Panc1 (cell line): ENCODE measurements around the gene CFAP77. TPM values are rescaled to one million over a fixed set of nuclear protein-coding genes. Genes with fewer than 3 reads are reported as not detected.

ENCODE experiments used
- ATAC-seq: fragments of 200-7000 bp; cut with Tn5 transposase; 2 replicates; pipeline ENCODE4 v1.9.1; 2020; ENCODE audit warnings: mild to moderate bottlenecking, moderate library complexity
- BruUV-seq: library from RNA; stranded (reverse); fragments of 400-500 nt; replicated peaks from 2 replicates; lab custom pipeline; 2021; lab: Mats Ljungman, UMichigan
- CTCF ChIA-PET: fragments of 300-600 bp; sonication (Branson Sonifier 250); formaldehyde crosslinking; loops from one replicate; lab custom pipeline; 2022; ENCODE audit warnings: antibody characterized with exemption; lab: Charles Lee
- POLR2A ChIA-PET: fragments of 300-600 bp; sonication (Branson Sonifier 250); formaldehyde crosslinking; loops from one replicate; lab custom pipeline; 2022; ENCODE audit warnings: antibody characterized with exemption; lab: Charles Lee
- DNase-seq: peaks from one replicate; pipeline ENCODE4 v3.0.0-alpha.2; 2010; ENCODE audit warnings: low read depth, low spot score
- H3K27ac ChIP-seq: 2 replicates; pipeline ENCODE4 v1.5.1; 2011; ENCODE audit warnings: mild to moderate bottlenecking, low read length, inconsistent platforms
- H3K27me3 ChIP-seq: fragments of 200-500 bp; sonication (Bioruptor generic); 2 replicates; pipeline ENCODE4 v1.6.0; 2014; ENCODE audit warnings: low read length, inconsistent platforms; ENCODE audit not compliant: control insufficient read depth, insufficient read depth
- H3K36me3 ChIP-seq: fragments of 200-500 bp; sonication (Bioruptor generic); 2 replicates; pipeline ENCODE4 v1.5.1; 2014; ENCODE audit warnings: inconsistent platforms, mild to moderate bottlenecking, low read length, moderate library complexity; ENCODE audit not compliant: control insufficient read depth, insufficient read depth
- H3K4me1 ChIP-seq: 2 replicates; pipeline ENCODE4 v1.5.1; 2011; ENCODE audit warnings: inconsistent platforms, mild to moderate bottlenecking, low read length, moderate library complexity; ENCODE audit not compliant: control insufficient read depth, insufficient read depth
- H3K4me3 ChIP-seq, 2 experiments: 2 replicates each; pipeline ENCODE4 v1.5.1; 2011 to 2012; ENCODE audit warnings: low read depth in 2 of 2, low read length in 2 of 2, mild to moderate bottlenecking in 2 of 2, inconsistent platforms in 1 of 2, moderate library complexity in 1 of 2
- H3K9me3 ChIP-seq: fragments of 200-500 bp; sonication (Bioruptor generic); 2 replicates; pipeline ENCODE4 v1.5.1; 2014; ENCODE audit warnings: low read depth, mild to moderate bottlenecking, inconsistent platforms, low read length, moderate library complexity; ENCODE audit not compliant: control insufficient read depth, insufficient read depth
- POLR2AphosphoS5 ChIP-seq: IDR thresholded peaks from 2 replicates; pipeline ENCODE4 v1.6.1; 2012; ENCODE audit warnings: mild to moderate bottlenecking, low read depth, low read length, moderate library complexity
- REST ChIP-seq, 2 experiments: IDR thresholded peaks; 2 replicates each; pipeline ENCODE4 v1.6.1; 2011 to 2012; ENCODE audit warnings: low read depth in 2 of 2, control low read depth in 1 of 2, low read length in 1 of 2, mild to moderate bottlenecking in 1 of 2, moderate library complexity in 1 of 2; ENCODE audit not compliant: insufficient read depth in 1 of 2
- SIN3A ChIP-seq: IDR thresholded peaks from 2 replicates; pipeline ENCODE4 v1.6.1; 2012; ENCODE audit warnings: low read depth, mild to moderate bottlenecking, low read length, moderate library complexity, borderline replicate concordance; ENCODE audit not compliant: insufficient read depth
- TCF7L2 ChIP-seq: IDR thresholded peaks from 2 replicates; pipeline ENCODE4 v1.6.1; 2011; ENCODE audit warnings: mild to moderate bottlenecking, low read depth, low read length, inconsistent platforms
- in situ Hi-C: cut with HindIII; loops from 2 replicates; pipeline ENCODE4 v1.10.0; 2016; ENCODE audit warnings: low sequenced_read_pairs, low pct_unique_long_range_greater_than_20kb
- intact Hi-C: fragments of 100-400 bp; cut with micrococcal nuclease; formaldehyde crosslinking; loops from one replicate; pipeline ENCODE4 v1.10.0; 2022; ENCODE audit not compliant: unreplicated experiment
- total RNA-seq: library from RNA; stranded (reverse); gene quantifications from one replicate; pipeline ENCODE4 v1.2.1, GENCODE V29; 2021; ENCODE audit not compliant: unreplicated experiment
- TF ChIP-seq, protein P1 (sequence below): fragments of 450-650 bp; IDR thresholded peaks from 2 replicates; pipeline ENCODE4 v1.5.1; 2017; ENCODE audit warnings: mild to moderate bottlenecking

Gene CFAP77
- total RNA-seq, 1 experiment from 2014 or later: not detected

GRCh38 chr9:132447346-132447745 is 37.3 kb downstream of the CFAP77 start:
- Histone ChIP-seq H3K4me3 (no peak overlapping the region), H3K4me1 (no peaks in the 10 kb centered on the region), H3K27ac (no peak overlapping the region), H3K9me3 (no peaks in the 10 kb centered on the region), H3K27me3 (no peaks in the 10 kb centered on the region), H3K36me3 (no peaks in the 10 kb centered on the region)
- no TSS peak for BruUV-seq
- ChIA-PET CTCF (no interaction called here), POLR2A (no interaction called here)
- in situ Hi-C loops (no loop called here), intact Hi-C loops (no loop called here)
- ATAC-seq (peak; percentile 48; the same call in 1 of the 2 replicates), DNase-seq (no peak)
- no peak for TF ChIP-seq SIN3A
- no peak for TF ChIP-seq POLR2AphosphoS5
- TF ChIP-seq REST (IDR thresholded peaks at IDR 0.05; ENCODE audit: insufficient read depth in 1 of 2, low read depth in 2 of 2, low read length in 1 of 2): no peak
- TF ChIP-seq, protein P1, sequence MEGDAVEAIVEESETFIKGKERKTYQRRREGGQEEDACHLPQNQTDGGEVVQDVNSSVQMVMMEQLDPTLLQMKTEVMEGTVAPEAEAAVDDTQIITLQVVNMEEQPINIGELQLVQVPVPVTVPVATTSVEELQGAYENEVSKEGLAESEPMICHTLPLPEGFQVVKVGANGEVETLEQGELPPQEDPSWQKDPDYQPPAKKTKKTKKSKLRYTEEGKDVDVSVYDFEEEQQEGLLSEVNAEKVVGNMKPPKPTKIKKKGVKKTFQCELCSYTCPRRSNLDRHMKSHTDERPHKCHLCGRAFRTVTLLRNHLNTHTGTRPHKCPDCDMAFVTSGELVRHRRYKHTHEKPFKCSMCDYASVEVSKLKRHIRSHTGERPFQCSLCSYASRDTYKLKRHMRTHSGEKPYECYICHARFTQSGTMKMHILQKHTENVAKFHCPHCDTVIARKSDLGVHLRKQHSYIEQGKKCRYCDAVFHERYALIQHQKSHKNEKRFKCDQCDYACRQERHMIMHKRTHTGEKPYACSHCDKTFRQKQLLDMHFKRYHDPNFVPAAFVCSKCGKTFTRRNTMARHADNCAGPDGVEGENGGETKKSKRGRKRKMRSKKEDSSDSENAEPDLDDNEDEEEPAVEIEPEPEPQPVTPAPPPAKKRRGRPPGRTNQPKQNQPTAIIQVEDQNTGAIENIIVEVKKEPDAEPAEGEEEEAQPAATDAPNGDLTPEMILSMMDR: no peak
- no peak for TF ChIP-seq TCF7L2

DNA sequence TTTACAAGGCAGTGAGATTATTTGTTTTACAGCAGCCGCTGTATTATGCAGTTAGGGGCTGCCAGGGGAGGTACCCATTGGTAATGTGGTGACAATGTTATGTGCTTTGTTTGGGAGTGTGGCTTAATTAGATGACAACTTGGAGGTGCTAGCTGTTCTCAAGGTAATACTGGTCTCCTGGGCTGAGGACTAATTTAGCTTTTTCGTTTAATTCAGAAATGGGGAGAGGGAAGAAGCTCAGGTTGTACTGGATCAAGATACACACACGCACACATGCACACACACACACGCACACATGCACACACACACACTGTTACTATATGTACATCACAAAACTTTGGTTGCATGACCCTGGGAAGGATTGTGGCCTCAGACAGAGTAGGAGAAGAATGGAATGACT is 37.9 kb downstream of the CFAP77 start:
- in situ Hi-C loops: no loop called here
- no peaks in the 10 kb centered on the region for H3K27me3 ChIP-seq
- BruUV-seq: no TSS peak

More for the DNA sequence above, 37.9 kb downstream of the CFAP77 start:
- ChIA-PET POLR2A (no interaction called here), CTCF (no interaction called here)
- intact Hi-C loops: no loop called here
- H3K9me3 ChIP-seq: no peaks in the 10 kb centered on the region
- DNase-seq: no peak
- no peak overlapping the region for H3K4me3 ChIP-seq
- H3K36me3 ChIP-seq: no peaks in the 10 kb centered on the region
- TF ChIP-seq TCF7L2 (no peak), SIN3A (no peak), REST (IDR thresholded peaks at IDR 0.05; ENCODE audit: insufficient read depth in 1 of 2, low read depth in 2 of 2, low read length in 1 of 2) (no peak), POLR2AphosphoS5 (no peak)
- TF ChIP-seq, protein P1: no peak
- no peaks in the 10 kb centered on the region for H3K4me1 ChIP-seq
- H3K27ac ChIP-seq: no peak overlapping the region
- no peak for ATAC-seq
